DOHH2 (cell line): Measurements from ENCODE around the gene VWF.

Experiments
- EZH2phosphoT487 ChIP-seq: fragments of 200-600 bp; sonication (generic); IDR thresholded peaks from 2 replicates; pipeline ENCODE4 v1.6.1; 2017; ENCODE audit warnings: borderline replicate concordance, mild to moderate bottlenecking, antibody characterized with exemption, low read length, moderate library complexity, mixed read lengths
- TF ChIP-seq, protein P1 (sequence below): fragments of 200-600 bp; sonication (generic); IDR thresholded peaks from one replicate; pipeline ENCODE4 v1.5.1; 2014; ENCODE audit warnings: antibody characterized with exemption, mild to moderate bottlenecking, low read depth, low read length; ENCODE audit not compliant: poor library complexity, severe bottlenecking

GRCh38 chr12:6031001-6031400, 93.5 kb downstream of the VWF start:
- TF ChIP-seq, protein P1, sequence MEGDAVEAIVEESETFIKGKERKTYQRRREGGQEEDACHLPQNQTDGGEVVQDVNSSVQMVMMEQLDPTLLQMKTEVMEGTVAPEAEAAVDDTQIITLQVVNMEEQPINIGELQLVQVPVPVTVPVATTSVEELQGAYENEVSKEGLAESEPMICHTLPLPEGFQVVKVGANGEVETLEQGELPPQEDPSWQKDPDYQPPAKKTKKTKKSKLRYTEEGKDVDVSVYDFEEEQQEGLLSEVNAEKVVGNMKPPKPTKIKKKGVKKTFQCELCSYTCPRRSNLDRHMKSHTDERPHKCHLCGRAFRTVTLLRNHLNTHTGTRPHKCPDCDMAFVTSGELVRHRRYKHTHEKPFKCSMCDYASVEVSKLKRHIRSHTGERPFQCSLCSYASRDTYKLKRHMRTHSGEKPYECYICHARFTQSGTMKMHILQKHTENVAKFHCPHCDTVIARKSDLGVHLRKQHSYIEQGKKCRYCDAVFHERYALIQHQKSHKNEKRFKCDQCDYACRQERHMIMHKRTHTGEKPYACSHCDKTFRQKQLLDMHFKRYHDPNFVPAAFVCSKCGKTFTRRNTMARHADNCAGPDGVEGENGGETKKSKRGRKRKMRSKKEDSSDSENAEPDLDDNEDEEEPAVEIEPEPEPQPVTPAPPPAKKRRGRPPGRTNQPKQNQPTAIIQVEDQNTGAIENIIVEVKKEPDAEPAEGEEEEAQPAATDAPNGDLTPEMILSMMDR = no peak
- TF ChIP-seq EZH2phosphoT487 = no peak
